ENCODE data around the gene FILIP1.

FILIP1 gene

GRCh38 chr6:75491291-75491690 is 2.3 kb downstream of the FILIP1 start:
- DNase-seq: no peak

- no peak for DNase-seq
Observed at GRCh38 chr6:75490706-75491105, 2.9 kb downstream of the FILIP1 start.

DNA sequence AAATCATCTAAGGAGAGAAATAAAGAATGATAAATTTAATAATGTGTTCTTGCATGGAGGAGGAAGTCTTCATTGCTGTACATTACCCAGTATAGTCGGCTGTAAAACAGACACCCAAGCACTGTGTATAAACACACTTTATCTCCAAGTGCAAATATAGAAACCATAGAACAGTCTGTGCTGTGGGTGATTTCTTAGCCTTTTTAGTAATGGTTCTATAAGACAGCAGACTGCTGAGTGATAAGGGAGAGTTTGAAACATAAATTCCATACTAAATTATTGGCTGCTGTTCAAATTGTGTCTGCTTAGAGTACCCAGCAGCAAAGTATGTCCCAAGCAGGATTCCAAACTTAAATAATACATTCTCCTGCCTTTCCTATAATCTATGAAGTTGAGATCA is 4.6 kb downstream of the FILIP1 start:
- no peak for DNase-seq

DNA sequence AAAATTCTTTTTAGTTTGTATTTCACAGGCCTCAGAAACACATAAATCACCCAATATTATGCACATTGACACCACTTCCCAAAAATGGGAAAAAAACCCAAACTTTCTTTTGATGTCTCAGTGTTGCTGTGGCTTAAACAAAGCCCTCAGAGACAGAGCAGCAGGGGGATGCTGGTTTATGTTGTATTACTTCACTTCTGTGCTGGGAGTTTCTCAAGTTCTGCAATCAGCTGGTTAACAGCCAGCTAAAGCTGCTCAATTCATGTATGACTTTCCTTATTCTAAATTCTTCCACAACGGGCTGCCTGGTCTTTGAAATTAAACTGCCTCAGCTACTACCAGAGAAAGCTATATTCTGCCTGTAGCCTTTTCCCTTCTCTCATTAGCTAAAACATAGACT is 5.6 kb downstream of the FILIP1 start:
- DNase-seq: no peak

DNA sequence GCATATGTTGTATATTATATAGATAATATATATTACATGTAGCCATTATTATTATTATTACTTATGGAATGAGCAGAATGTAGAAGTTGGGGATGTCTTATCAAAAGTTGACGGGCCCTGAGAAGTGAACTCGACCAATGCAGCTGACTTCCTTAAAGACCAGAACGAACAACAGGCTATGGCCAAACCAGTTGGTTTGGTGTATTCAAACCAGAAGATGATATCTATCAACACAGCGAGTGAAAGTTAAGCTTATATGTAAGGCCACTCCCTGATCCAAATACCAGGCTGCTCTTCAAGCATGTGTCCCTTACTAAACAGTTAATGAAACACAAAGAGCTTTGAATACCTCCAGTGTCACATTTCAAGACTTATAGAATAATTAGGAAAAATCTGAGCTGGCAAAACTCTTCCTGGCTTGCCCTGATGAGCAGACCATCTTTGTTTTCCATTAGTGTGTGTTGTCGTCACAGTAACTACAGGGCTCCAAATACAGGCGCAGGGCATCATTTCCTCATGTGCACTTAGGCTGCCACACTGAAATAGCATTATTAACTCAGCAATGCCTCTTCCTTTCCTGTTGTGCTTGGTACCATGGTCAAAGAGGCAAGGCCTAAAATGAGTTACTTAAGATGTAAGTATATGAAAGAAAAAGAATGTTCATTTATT is 6.6 kb downstream of the FILIP1 start:
- DNase-seq: no peak

- DNase-seq: no peak
Observed at GRCh38 chr6:75484535-75484934, 9.1 kb downstream of the FILIP1 start.

DNA sequence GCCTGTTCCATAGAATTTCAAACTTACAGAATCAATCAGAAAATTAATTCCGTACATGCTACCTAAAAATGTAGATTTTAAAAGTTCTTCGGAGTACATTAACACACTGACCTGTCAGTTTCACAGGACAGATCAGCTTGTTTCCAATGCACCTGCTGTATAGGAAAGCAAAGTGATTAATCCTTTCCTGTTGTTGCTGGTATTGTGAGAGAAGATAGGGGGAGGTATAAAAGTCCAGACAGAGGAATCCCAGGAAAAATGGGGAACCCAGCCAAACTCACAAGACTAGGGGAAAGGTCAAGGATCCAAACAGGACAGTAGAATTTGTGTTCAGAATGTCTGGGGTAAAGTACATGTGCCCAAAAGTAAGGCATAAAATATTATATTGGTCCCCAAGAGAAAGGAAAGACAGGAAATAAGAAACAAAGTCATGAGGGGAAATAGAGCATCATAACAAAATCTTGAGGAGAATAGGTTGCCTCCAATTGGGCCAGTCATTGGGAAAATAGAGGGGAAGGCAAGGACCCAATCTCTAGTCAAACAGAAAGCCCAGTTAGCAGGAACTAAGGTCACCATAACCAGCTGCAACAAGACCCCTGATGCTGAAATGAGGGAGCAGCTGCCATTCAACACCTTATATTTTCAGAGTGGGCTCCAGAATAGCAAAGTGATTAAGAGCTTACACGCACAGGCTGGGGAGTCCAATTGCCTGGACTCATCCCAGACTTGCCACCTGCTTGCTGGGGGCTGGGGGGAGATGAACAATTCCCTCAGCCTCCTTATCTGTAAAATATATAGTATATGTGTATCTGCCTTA is 10.3 kb downstream of the FILIP1 start:
- no peak for DNase-seq

- DNase-seq: no peak
Observed at GRCh38 chr6:75481936-75482593, 11.5 kb downstream of the FILIP1 start.

DNA sequence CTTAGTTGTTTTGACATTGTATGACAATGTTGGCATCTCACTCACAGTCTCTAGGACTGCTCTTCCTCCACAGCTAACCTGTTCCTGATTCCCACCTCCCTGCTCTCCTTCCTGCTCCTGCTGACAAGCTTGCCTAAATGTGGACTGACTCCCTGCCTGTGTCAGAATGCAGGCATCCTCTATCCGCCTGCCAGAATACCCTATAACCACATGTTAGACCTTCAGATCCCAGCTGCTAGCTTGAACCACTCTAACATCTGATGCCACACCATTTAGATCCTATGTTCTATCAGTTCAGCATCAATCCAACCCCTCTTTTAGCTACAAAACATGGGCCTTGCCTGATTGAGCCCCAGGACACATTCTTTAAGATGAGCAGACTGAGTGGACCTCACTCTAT is 12.2 kb downstream of the FILIP1 start:
- DNase-seq: no peak

GRCh38 chr6:75480425-75480824 is 13.2 kb downstream of the FILIP1 start:
- no peak for DNase-seq

GRCh38 chr6:75479712-75480111 is 13.9 kb downstream of the FILIP1 start:
- no peak for DNase-seq

DNA sequence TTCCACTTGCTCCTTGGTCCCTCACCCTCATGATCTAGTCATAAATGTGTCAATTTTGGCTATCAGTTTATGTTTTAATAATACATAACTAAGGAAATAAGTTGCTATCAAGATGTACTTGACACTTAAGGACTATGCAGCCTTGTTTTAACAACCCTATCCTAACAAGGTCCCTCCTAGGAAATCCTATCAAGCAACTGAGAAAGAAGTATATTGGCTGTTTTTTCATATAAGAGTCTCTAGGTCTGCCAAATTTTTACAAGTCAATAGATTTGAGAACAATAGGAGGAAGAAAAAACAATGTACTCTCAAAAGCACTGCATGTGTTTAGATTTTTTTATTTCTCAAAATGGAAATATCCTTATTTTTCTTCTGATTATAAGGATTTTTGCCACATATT is 14.7 kb downstream of the FILIP1 start:
- no peak for DNase-seq

- no peak for DNase-seq
Observed at GRCh38 chr6:75472885-75473284, 20.7 kb downstream of the FILIP1 start.

DNA sequence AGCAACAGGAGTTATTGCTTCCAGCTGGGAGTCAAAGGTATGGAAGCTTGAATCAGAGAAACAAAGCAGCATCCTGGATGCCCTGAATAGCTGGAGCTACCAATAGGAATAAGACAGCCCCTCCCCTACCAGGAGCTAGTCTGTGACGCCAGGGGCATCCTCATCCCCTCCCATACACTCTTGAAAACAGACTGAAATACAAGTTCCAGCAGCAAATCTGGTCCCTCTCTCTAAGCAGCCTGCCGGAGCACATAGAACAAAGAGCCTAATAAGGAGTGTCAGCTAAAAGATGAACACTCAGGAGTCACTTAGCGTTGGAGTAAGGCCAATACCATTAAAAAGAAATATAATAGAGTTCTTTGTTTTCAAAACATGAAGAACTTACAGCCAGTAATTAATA is 25.6 kb downstream of the FILIP1 start:
- DNase-seq: no peak

GRCh38 chr6:75467284-75467683 is 26.3 kb downstream of the FILIP1 start:
- no peak for DNase-seq

DNA sequence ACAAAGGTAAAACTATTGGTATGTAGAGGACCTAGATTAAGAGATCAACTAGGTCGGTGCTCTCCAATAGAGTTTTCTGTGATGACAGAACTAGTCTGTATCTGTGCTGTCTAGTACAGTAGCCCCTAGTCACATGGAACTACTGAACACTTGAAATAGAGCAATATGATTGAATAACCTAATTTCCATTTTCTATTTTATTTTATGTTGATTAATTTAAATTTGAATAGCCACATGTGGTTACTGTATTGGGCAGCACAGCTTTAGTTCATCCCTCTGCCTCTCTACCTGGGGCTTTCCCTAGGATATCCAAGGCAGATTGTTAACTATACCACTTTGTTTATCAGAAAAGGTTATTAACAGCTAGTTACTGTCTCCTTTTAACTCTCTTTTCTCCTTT is 27.0 kb downstream of the FILIP1 start:
- DNase-seq: no peak

DNA sequence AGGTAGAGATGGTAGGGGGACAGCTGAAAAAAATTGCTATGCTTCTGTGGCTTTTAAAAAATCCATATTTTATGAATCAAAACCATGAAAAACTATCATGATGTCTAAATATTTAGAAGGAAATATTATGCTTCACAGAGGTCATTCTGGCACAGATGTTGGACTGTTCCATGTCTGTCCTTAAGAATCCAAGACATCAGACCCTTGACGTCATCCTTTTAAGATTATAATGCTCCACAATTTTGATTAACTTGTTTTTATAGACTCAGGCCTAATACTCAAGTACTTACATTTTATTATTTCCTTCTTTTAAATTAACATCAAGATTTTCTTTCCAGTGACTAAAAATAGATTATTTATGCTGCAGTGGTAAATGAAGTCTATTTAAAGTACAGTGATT is 29.7 kb downstream of the FILIP1 start:
- no peak for DNase-seq

DNA sequence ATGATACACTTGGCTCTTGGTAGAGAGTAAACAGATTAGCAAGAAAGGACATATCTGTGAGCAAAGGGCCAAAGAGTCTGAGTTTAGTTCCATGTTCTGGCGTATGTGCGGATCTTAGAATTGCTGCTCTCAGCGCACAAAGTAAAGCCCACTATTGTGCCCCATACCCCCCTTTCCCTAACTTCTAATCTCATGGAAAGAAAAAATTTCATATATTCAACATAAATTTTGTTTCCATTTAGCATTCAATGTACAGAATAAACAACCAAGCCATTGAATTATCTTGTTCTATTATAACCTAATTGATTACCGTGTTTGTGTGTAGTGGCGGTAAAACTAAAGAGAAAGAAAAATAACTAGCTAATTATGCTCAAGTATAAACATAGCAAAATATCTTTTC is 30.5 kb downstream of the FILIP1 start:
- DNase-seq: no peak

DNA sequence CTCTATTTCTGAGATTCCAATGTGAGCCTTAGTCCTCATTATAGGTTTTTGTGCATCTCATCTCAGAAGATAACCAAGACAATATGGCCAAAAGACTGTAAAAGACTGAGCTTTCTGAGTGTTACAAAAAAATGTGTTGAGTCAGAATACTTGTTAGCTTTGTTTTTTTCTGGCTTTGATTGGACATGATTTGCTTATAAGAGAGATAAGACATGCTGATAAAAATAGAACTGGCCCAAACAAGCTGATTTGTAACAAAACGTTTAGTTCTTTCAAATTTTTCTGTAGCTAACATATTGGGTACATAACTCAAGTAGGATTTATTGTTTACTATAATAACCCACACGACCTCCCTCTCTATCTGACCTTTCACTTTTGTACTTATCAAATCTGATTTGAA is 32.9 kb downstream of the FILIP1 start:
- DNase-seq: no peak

DNA sequence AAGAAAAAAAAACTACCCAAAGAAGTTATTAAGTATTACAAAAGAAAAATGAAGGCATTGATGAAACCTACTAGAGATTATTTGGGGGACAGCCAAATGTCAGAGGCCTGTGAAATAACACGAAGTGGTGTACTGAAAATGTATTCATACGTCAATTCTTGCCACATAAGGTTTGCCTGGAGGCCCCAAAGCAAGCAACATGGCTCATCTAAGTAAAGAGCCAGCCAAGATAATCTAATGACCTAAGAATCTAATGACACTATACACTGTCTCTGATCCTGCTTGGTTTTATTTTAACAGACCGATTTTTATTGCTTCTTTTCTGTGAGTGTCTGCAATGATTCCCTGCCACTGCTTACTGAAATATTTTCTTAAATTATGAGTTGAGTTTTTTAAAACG is 34.7 kb downstream of the FILIP1 start:
- DNase-seq: no peak

DNA sequence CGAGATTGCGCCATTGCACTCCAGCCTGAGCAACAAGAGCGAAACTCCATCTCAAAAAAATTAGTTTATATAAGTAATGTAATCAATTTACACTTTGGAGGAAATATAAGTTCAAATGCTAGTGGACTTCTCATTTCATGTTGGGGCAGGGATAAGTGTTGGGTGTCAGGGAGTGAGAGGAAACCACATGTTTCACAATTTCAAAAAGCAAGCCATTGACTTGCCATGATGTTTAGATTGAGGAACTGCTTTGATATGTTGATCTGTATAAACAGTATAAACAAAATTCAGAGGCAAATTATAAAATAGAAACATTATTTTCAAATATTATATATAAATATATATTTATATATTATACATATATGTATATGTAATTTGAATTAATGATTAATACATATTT is 42.7 kb downstream of the FILIP1 start:
- no peak for DNase-seq

- DNase-seq: no peak
Observed at GRCh38 chr6:75449630-75450206, 43.9 kb downstream of the FILIP1 start.

DNA sequence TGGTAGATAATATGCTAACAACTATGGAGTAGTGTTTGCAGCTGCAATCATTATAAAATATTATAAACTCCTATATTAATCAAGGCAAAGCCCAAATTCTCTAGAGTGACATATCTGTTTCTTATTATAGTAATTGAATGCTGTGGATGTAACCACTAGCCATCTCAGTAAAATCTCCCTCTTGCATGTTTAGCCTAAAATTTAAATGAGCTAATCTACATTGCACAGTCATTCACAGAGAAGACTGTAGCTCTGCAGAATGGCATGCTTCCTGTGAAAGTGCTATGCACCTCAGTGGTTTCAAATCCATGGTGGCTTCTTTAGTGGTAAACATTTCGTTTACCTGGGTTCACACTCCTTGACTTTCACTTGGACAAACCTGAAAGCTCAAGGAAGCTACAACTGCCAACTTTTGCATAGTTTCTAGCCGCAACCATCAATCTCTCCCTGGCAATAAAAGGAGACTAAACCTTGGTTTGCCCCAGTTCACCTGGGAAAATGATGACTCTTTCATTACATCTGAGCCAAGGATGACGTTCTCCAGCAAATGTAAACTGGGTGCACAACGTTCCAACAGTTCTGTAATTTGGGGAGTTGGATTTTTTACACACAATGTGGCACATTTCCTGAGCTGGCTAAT is 47.2 kb downstream of the FILIP1 start:
- DNase-seq: no peak

Measured in NCI-H1092 treated with DMSO at 0.1 percent for 48 hours (cell line).